Activated CD4-positive, alpha-beta memory T cell treated with anti-CD3 and anti-CD28 coated beads, Interleukin-2, amount 10 ng/mL, durations not matched to agents 7 days and 5 days (primary cell): Measurements from ENCODE around the gene CRIM1. TPM values are rescaled to one million over a fixed set of nuclear protein-coding genes. Genes with fewer than 3 reads are reported as not detected.

Experiments
- CTCF ChIA-PET: fragments of 350-600 bp; sonication (Branson Sonifier 250); formaldehyde crosslinking; loops from one replicate; lab custom pipeline; 2021; ENCODE audit warnings: antibody characterized with exemption, inconsistent platforms; lab: Charles Lee
- POLR2A ChIA-PET: fragments of 350-600 bp; sonication (Branson Sonifier 250); formaldehyde crosslinking; loops from one replicate; lab custom pipeline; 2021; ENCODE audit warnings: antibody characterized with exemption; lab: Charles Lee
- DNase-seq: peaks from one replicate; pipeline ENCODE4 v3.0.0-alpha.2; 2020
- H3K27ac Mint-ChIP-seq: one replicate; pipeline ENCODE4 v1.8.0; 2021; ENCODE audit warnings: mild to moderate bottlenecking, mixed read lengths
- H3K27me3 Mint-ChIP-seq: one replicate; pipeline ENCODE4 v1.8.0; 2021; ENCODE audit warnings: mixed read lengths
- H3K36me3 Mint-ChIP-seq: one replicate; pipeline ENCODE4 v1.8.0; 2021; ENCODE audit warnings: low read depth, mixed read lengths
- H3K4me1 Mint-ChIP-seq: one replicate; pipeline ENCODE4 v1.8.0; 2021; ENCODE audit warnings: mixed read lengths
- H3K4me3 Mint-ChIP-seq: one replicate; pipeline ENCODE4 v1.8.0; 2021; ENCODE audit warnings: mild to moderate bottlenecking, mixed read lengths
- H3K9me3 Mint-ChIP-seq: one replicate; pipeline ENCODE4 v1.8.0; 2021; ENCODE audit warnings: mixed read lengths
- total RNA-seq, 2 experiments: library from RNA; stranded (reverse); gene quantifications; one replicate each; pipeline ENCODE4 v1.2.3, GENCODE V29; 2021

Gene CRIM1
- total RNA-seq, 2 experiments from 2014 or later, result 5.4 to 6.6 TPM

DNA sequence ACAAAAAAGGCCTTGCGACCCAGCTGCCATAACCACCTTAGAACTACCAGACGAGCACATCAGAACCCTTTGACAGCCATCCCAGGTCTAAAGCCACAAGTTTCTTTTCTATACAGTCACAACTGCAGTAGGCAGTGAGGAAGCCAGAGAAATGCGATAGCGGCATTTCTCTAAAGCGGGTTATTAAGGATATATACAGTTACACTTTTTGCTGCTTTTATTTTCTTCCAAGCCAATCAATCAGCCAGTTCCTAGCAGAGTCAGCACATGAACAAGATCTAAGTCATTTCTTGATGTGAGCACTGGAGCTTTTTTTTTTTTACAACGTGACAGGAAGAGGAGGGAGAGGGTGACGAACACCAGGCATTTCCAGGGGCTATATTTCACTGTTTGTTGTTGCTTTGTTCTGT lies 193.6 kb downstream of the CRIM1 start:
- Mint-ChIP-seq H3K27me3 (no peaks in the 10 kb centered on the region), H3K27ac (no peak overlapping the region), H3K36me3 (peaks cover 24% of the 10 kb centered on the region), H3K9me3 (no peaks in the 10 kb centered on the region), H3K4me1 (peaks cover 2% of the 10 kb centered on the region), H3K4me3 (no peak overlapping the region)
- DNase-seq, result no peak
- ChIA-PET CTCF (interaction anchor here (1.3 kb wide), 1 partner anchor 115 kb away, joined by 4 read pairs; no protein-coding TSS in a partner anchor), POLR2A (no interaction called here)

DNA sequence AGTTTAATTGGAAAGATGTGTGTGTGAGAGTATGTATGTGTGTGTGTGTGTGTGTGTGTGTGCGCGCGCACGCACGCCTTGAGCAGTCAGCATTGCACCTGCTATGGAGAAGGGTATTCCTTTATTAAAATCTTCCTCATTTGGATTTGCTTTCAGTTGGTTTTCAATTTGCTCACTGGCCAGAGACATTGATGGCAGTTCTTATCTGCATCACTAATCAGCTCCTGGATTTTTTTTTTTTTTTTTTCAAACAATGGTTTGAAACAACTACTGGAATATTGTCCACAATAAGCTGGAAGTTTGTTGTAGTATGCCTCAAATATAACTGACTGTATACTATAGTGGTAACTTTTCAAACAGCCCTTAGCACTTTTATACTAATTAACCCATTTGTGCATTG lies 194.4 kb downstream of the CRIM1 start:
- H3K4me3 Mint-ChIP-seq, result no peak overlapping the region
- no peaks in the 10 kb centered on the region for H3K9me3 Mint-ChIP-seq
- peaks cover 2% of the 10 kb centered on the region for H3K4me1 Mint-ChIP-seq
- peaks cover 26% of the 10 kb centered on the region for H3K36me3 Mint-ChIP-seq
- no peaks in the 10 kb centered on the region for H3K27me3 Mint-ChIP-seq
- POLR2A ChIA-PET, result no interaction called here
- H3K27ac Mint-ChIP-seq, result no peak overlapping the region
- no peak for DNase-seq
- CTCF ChIA-PET, result no interaction called here

DNA sequence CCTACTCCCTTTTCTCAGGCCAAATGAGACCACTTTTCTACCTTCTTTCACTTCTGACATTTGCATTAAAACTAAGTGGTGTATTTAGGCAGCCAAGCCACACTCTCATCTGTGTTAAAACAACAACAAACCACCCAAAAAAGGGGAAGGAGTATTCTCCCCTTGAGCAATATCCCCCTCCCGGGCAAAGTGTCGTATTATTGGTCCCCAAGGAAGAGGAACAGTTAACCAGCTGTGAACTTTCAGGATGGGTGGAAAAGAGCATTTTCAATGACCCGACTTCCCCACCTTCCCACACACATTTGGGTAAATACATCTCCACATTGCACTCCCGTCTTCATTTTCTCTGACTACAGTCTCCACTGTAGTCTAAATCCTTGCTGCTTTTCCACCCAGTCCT lies 198.1 kb downstream of the CRIM1 start:
- CTCF ChIA-PET, result no interaction called here
- H3K27ac Mint-ChIP-seq, result no peak overlapping the region
- no peaks in the 10 kb centered on the region for H3K9me3 Mint-ChIP-seq
- H3K27me3 Mint-ChIP-seq, result no peaks in the 10 kb centered on the region
- H3K4me1 Mint-ChIP-seq, result peaks cover 2% of the 10 kb centered on the region
- DNase-seq, result no peak
- POLR2A ChIA-PET, result interaction anchor here (0.8 kb wide), 1 partner anchor 13 kb away, joined by 3 read pairs; no protein-coding TSS in a partner anchor
- H3K4me3 Mint-ChIP-seq, result no peak overlapping the region
- peaks cover 18% of the 10 kb centered on the region for H3K36me3 Mint-ChIP-seq

DNA sequence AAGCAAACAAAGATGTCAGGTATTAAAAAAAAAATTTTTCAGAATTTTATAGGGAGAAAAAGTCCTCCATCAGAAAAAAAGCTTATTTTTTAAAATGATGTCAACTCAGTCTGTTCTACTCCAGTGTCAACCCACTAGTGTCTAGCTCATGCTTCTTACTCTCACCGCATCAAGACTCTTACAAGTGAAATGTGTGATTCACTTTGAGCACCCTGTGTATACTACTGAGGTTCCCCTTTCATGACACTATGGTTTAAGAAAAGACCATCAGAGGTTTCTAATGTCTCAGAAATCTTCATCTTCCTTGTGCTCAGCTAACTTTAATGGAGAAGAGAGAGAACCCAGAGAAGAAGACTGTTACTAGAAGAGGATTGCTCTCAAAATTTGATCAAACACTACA lies 199.0 kb downstream of the CRIM1 start:
- Mint-ChIP-seq H3K9me3 (no peaks in the 10 kb centered on the region), H3K36me3 (peaks cover 20% of the 10 kb centered on the region), H3K4me1 (no peaks in the 10 kb centered on the region), H3K27me3 (no peaks in the 10 kb centered on the region), H3K27ac (no peak overlapping the region), H3K4me3 (no peak overlapping the region)
- no peak for DNase-seq
- ChIA-PET POLR2A (interaction anchor here (0.8 kb wide), 1 partner anchor 14 kb away, joined by 3 read pairs; no protein-coding TSS in a partner anchor), CTCF (no interaction called here)

DNA sequence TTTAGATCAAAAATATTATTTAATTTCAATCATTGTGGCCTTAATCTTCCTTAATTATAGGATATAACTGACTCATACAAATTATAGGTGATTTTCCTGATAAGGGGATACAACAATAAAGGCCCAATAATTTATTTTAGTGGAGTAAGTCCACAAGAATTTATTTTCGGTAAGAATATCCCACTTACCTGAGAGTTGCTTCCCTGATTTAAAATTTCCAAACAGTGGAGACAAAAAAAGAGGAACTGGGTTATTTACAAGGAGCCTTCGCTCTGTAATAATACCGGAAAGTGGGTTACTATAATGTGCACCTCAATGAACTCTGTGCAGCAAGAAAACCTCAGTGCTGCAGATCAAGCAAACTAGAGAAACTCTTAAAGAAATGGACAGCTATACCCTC lies 200.2 kb downstream of the CRIM1 start:
- CTCF ChIA-PET, result interaction anchor here (1.4 kb wide), 1 partner anchor 11 kb away, joined by 4 read pairs; no protein-coding TSS in a partner anchor
- no peak for DNase-seq
- Mint-ChIP-seq H3K4me3 (no peak overlapping the region), H3K9me3 (no peaks in the 10 kb centered on the region), H3K27me3 (no peaks in the 10 kb centered on the region), H3K27ac (no peak overlapping the region), H3K36me3 (peaks cover 20% of the 10 kb centered on the region), H3K4me1 (no peaks in the 10 kb centered on the region)
- POLR2A ChIA-PET, result no interaction called here

DNA sequence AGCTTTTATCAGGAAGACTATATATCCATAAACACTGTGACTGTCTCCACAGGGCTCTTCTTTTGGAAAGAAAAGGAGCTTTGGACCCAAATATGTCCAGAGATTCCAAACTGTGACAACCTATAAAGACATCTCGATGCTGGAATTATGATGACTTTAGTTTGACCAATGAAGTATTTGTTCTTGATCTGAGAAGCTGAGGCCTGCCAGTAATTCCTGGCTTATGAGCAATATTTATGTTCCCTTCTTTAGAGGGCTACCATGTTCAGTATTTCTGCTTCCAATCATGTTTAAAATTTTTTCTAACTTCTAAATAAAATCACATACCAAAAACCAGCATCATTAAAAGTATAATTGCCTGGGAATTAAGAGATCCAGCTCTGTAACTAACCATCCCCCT lies 201.3 kb downstream of the CRIM1 start:
- H3K4me1 Mint-ChIP-seq, result no peaks in the 10 kb centered on the region
- no peak for DNase-seq
- no peaks in the 10 kb centered on the region for H3K27me3 Mint-ChIP-seq
- H3K4me3 Mint-ChIP-seq, result no peak overlapping the region
- H3K27ac Mint-ChIP-seq, result no peak overlapping the region
- ChIA-PET POLR2A (no interaction called here), CTCF (no interaction called here)
- H3K9me3 Mint-ChIP-seq, result no peaks in the 10 kb centered on the region
- H3K36me3 Mint-ChIP-seq, result peaks cover 19% of the 10 kb centered on the region

DNA sequence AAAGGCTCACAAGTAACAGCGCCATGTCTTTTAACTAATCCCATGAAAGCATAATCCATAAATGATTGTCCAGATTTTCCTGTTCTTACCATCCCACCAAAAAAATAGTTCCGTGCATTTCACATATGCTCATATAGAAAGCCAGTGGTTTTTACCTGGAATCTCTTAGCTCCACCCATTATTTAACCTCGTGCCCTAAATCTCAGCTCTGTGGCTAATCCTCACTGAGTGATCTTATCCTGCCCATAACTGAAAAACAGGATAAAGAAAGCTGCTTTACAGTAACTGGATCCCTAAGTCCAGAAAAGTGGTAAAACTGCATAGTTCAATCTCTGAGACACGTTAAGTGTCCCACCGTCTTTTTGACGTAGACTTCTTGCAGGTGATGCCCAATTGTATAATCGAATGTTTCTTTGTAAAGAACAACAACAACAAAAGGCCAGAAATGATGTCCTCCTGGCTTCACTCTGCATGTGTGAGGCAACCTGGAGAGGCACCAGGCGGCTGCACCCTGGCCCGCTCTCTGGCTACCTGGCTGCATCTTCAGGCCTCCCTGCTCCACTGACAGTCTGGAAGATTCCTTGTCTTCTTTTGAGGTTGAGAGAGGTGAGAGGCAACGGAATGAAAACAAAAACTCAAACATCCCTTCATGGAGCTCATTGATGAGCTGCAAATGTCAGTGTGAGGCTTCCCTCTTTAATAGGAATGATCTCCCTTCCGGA lies 203.8 kb downstream of the CRIM1 start:
- no peaks in the 10 kb centered on the region for H3K27me3 Mint-ChIP-seq
- DNase-seq, result no peak
- peaks cover 10% of the 10 kb centered on the region for H3K4me1 Mint-ChIP-seq
- POLR2A ChIA-PET, result no interaction called here
- CTCF ChIA-PET, result interaction anchor here (0.6 kb wide), 1 partner anchor 1655 kb away, joined by 6 read pairs; no protein-coding TSS in a partner anchor
- H3K36me3 Mint-ChIP-seq, result peaks cover 26% of the 10 kb centered on the region
- H3K9me3 Mint-ChIP-seq, result no peaks in the 10 kb centered on the region
- no peak overlapping the region for H3K27ac Mint-ChIP-seq
- H3K4me3 Mint-ChIP-seq, result no peak overlapping the region

DNA sequence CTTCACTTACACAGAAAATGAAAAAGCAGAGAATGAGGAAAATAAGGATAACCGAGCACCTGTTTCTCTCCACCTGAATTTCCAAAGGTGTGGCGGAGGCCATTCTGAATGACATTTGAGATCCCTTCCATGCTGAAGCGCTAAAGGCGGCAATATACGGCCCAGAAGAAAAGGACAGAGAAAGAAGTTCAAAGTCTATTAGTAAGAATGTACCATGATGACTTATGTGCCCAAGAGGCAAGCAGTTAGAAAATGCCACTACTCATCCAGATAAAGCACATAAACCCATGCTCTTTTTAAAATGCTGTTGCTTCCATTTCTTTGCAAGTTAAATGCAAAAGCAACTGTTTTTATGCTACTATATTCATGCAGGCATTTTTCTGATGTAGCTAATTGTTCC lies 205.1 kb downstream of the CRIM1 start:
- ChIA-PET CTCF (no interaction called here), POLR2A (no interaction called here)
- no peak for DNase-seq
- Mint-ChIP-seq H3K4me1 (peaks cover 10% of the 10 kb centered on the region), H3K4me3 (no peak overlapping the region), H3K27ac (no peak overlapping the region), H3K36me3 (peaks cover 28% of the 10 kb centered on the region), H3K27me3 (no peaks in the 10 kb centered on the region), H3K9me3 (no peaks in the 10 kb centered on the region)

DNA sequence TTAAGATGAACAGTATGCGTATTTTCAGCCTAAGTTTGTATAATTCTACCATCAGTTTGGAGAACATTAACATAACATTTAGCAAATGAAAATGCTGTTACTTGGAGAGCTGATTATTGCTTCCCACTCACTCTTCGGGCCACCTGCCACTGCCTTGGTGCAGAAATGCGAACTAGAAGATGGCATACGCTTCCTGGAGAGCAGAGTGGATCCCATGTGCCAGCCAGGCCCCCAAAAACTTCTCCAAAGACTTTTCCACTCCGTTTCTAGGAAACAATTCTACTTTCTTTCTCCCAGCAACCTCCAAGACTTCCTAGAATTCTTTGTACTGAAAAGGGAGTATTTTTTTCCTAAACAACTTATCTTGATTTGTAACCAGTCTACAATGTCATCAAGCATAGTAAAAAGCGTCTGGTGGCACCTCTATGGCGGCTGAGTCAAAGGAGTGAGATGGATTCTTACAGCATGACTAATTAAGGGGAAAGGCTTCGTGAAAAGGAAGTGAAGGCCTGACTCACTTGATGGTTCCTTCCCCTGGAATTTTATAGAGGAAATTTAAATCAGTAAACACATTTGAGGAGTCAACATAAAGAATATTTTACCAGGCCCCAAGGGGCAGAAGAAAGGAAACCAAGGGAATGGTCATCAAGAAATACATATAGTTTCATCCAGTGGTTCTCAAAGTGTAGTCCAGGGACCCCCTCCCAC lies 205.8 kb downstream of the CRIM1 start:
- ChIA-PET CTCF (no interaction called here), POLR2A (no interaction called here)
- peaks cover 10% of the 10 kb centered on the region for H3K4me1 Mint-ChIP-seq
- H3K27me3 Mint-ChIP-seq, result no peaks in the 10 kb centered on the region
- H3K27ac Mint-ChIP-seq, result no peak overlapping the region
- peaks cover 28% of the 10 kb centered on the region for H3K36me3 Mint-ChIP-seq
- no peaks in the 10 kb centered on the region for H3K9me3 Mint-ChIP-seq
- no peak for DNase-seq
- no peak overlapping the region for H3K4me3 Mint-ChIP-seq

DNA sequence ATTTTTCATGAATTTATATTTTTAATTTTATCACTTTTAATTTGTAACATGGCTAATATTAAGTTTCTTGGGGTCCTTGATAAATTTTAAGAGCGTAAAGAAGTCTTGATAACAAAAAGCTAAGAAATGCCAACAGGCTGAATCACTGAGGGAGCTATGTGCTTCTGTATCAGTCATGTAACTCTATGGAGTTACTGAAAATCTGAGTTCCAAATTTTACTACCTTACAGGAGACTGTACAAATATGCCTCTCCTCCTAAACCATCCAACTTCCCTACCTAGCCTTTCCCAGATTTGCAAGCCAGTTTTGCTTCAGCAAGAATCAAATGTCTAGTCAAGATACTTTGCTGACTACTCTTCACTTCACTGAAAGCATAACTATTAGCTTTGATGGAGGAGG lies 206.7 kb downstream of the CRIM1 start:
- DNase-seq, result no peak
- CTCF ChIA-PET, result no interaction called here
- H3K36me3 Mint-ChIP-seq, result peaks cover 34% of the 10 kb centered on the region
- no peak overlapping the region for H3K4me3 Mint-ChIP-seq
- peaks cover 10% of the 10 kb centered on the region for H3K4me1 Mint-ChIP-seq
- POLR2A ChIA-PET, result no interaction called here
- H3K27me3 Mint-ChIP-seq, result no peaks in the 10 kb centered on the region
- no peak overlapping the region for H3K27ac Mint-ChIP-seq
- no peaks in the 10 kb centered on the region for H3K9me3 Mint-ChIP-seq

DNA sequence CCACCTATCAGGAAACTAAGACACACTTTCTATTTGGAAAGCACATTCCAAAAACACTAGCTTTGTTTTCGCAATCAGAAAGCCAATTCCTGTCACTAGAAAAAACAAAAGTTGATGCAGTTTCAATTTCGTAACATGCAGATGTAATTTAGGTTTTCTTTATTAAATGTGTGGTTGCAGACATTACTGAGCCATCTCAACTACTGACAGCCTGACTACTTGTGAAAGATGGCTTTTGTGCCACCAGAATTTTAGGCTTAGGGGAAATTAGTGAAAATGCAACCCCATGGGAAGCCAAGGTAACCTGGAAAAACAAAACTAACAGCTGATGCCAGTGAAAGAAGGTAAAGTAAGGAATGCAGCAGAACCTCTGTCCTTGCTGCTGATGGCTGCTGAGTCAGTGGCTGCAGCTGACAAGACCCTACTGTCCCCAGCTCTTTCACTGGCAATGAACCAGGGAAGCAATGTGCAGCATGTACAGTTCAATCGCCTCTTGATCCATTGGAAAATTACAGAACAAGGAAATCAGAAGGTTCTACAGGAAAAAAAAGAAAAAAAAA lies 207.5 kb downstream of the CRIM1 start:
- ChIA-PET CTCF (no interaction called here), POLR2A (no interaction called here)
- Mint-ChIP-seq H3K4me3 (no peak overlapping the region), H3K27me3 (no peaks in the 10 kb centered on the region), H3K9me3 (no peaks in the 10 kb centered on the region), H3K36me3 (peaks cover 37% of the 10 kb centered on the region), H3K4me1 (peaks cover 10% of the 10 kb centered on the region), H3K27ac (no peak overlapping the region)
- no peak for DNase-seq

DNA sequence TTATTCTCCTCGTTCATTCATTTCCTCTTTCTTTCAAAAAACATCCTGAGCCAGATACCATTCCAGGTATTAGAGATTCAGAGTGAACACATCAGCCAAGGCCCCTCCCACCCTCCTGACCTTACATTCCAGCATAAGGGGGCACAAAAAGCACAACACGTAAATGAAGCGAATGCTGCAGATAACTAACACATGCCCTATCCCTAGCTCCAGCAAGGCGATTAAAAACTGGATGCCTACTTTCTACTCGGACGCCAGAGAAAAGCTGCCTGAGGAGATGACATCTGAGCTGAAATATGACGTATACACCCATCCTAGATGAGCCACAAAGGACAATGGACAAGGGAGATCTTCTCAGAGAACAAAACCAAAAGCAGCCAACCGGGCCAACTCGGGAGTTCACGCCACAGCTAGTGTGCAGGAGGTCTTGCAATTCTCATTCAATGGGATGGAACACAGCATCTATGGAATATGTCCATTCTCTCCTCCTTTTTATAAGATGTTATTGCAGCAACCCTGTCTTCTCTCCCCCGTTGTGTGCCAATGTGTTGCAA lies 208.9 kb downstream of the CRIM1 start:
- CTCF ChIA-PET, result no interaction called here
- no peaks in the 10 kb centered on the region for H3K9me3 Mint-ChIP-seq

DNA sequence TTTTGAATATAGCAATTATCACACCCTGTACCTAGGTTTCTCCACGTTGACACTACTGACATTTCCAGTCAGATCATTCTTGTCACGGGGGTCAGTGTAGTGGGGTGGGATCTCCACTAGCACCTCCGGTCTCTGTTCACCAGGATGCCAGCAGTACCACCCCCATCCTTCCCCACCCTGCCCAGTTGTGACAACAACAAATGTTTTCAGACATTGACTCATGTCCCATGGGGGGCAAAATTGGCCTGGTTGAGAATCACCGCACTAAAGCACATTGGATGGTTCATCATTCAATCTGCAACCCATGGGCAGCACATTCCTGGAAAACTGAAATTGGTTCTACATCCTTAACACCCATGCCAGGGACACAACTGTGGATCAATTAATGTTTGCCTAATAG lies 210.1 kb downstream of the CRIM1 start:
- Mint-ChIP-seq H3K9me3 (no peaks in the 10 kb centered on the region), H3K4me3 (no peak overlapping the region), H3K27me3 (no peaks in the 10 kb centered on the region), H3K36me3 (peaks cover 30% of the 10 kb centered on the region), H3K4me1 (peaks cover 10% of the 10 kb centered on the region), H3K27ac (no peak overlapping the region)
- no peak for DNase-seq
- ChIA-PET POLR2A (no interaction called here), CTCF (no interaction called here)

More for the DNA sequence above, 208.9 kb downstream of the CRIM1 start:
- H3K27me3 Mint-ChIP-seq, result no peaks in the 10 kb centered on the region
- POLR2A ChIA-PET, result no interaction called here
- peaks cover 35% of the 10 kb centered on the region for H3K36me3 Mint-ChIP-seq
- DNase-seq, result no peak
- no peak overlapping the region for H3K27ac Mint-ChIP-seq
- peaks cover 10% of the 10 kb centered on the region for H3K4me1 Mint-ChIP-seq
- H3K4me3 Mint-ChIP-seq, result no peak overlapping the region
